CD4-positive, CD25-positive, alpha-beta regulatory T cell (primary cell): ENCODE data around the gene CYB5D1. TPM values are rescaled to one million over a fixed set of nuclear protein-coding genes. Genes with fewer than 3 reads are reported as not detected.

Experiments
- ATAC-seq, 2 donors: fragments of 150-1000 bp; cut with Tn5 transposase; one replicate each; pipeline ENCODE4 v1.10.0; 2021; ENCODE audit warnings: low read depth in 2 of 2, moderate number of reproducible peaks in 2 of 2, moderate library complexity in 1 of 2
- DNase-seq, 3 donors: peaks; one replicate each; pipeline versions ENCODE4 v3.0.0 to v3.0.0-alpha.2; 2012 to 2022; ENCODE audit warnings: mixed read lengths in 1 of 3
- H3K27ac ChIP-seq: one replicate; pipeline ENCODE4 v1.7.0; 2013; ENCODE audit warnings: mild to moderate bottlenecking, low read length; ENCODE audit not compliant: insufficient read depth, poor library complexity, severe bottlenecking
- H3K27me3 ChIP-seq: one replicate; pipeline ENCODE4 v1.7.0; 2013; ENCODE audit warnings: low read length; ENCODE audit not compliant: control insufficient read depth, insufficient read depth
- H3K36me3 ChIP-seq: one replicate; pipeline ENCODE4 v1.7.0; 2013; ENCODE audit warnings: mild to moderate bottlenecking, low read length, moderate library complexity; ENCODE audit not compliant: control insufficient read depth, insufficient read depth
- H3K4me1 ChIP-seq: 2 replicates; pipeline ENCODE4 v1.7.0; 2013; ENCODE audit warnings: mild to moderate bottlenecking, low read length; ENCODE audit not compliant: insufficient read depth, control insufficient read depth, poor library complexity, severe bottlenecking
- H3K4me3 ChIP-seq: one replicate; pipeline ENCODE4 v1.7.0; 2013; ENCODE audit warnings: low read depth, mild to moderate bottlenecking, low read length, moderate library complexity
- H3K9me3 ChIP-seq, 2 experiments: 1 replicate in 1 of 2; 2 replicates in 1 of 2; pipeline ENCODE4 v1.7.0; 2013; ENCODE audit warnings: low read length in 2 of 2, mild to moderate bottlenecking in 1 of 2, moderate library complexity in 1 of 2; ENCODE audit not compliant: control insufficient read depth in 2 of 2
- H3K27ac Mint-ChIP-seq, 3 donors: one replicate each; pipeline ENCODE4 v1.8.0; 2020 to 2022; ENCODE audit warnings: mild to moderate bottlenecking in 3 of 3, mixed read lengths in 3 of 3, moderate library complexity in 2 of 3
- H3K27me3 Mint-ChIP-seq: one replicate; pipeline ENCODE4 v1.8.0; 2022; ENCODE audit warnings: mild to moderate bottlenecking, mixed read lengths
- H3K36me3 Mint-ChIP-seq: one replicate; pipeline ENCODE4 v1.8.0; 2020; ENCODE audit warnings: mixed read lengths
- H3K4me1 Mint-ChIP-seq, 4 donors: one replicate each; pipeline ENCODE4 v1.8.0; 2020 to 2022; ENCODE audit warnings: mixed read lengths in 4 of 4, mild to moderate bottlenecking in 1 of 4
- H3K4me3 Mint-ChIP-seq, 4 donors: one replicate each; pipeline ENCODE4 v1.8.0; 2020 to 2022; ENCODE audit warnings: mild to moderate bottlenecking in 4 of 4, mixed read lengths in 4 of 4, moderate library complexity in 3 of 4
- H3K9me3 Mint-ChIP-seq, 7 donors: one replicate each; pipeline ENCODE4 v1.8.0; 2020 to 2022; ENCODE audit warnings: mixed read lengths in 7 of 7, mild to moderate bottlenecking in 3 of 7, moderate library complexity in 2 of 7
- polyA plus RNA-seq, 4 donors: library from polyadenylated mRNA; unstranded; fragments of 300-500 nt; fragmentation: Illumina TruSeq; gene quantifications; one replicate each; pipeline ENCODE4 v1.2.3, GENCODE V29; 2021
- total RNA-seq: library from RNA; stranded (reverse); gene quantifications from one replicate; pipeline ENCODE4 v1.2.3, GENCODE V29; 2022

The CYB5D1 gene
- total and polyA plus RNA-seq, 5 donors from 2014 or later, result 3.1 to 11.8 (median 5.3) TPM

DNA sequence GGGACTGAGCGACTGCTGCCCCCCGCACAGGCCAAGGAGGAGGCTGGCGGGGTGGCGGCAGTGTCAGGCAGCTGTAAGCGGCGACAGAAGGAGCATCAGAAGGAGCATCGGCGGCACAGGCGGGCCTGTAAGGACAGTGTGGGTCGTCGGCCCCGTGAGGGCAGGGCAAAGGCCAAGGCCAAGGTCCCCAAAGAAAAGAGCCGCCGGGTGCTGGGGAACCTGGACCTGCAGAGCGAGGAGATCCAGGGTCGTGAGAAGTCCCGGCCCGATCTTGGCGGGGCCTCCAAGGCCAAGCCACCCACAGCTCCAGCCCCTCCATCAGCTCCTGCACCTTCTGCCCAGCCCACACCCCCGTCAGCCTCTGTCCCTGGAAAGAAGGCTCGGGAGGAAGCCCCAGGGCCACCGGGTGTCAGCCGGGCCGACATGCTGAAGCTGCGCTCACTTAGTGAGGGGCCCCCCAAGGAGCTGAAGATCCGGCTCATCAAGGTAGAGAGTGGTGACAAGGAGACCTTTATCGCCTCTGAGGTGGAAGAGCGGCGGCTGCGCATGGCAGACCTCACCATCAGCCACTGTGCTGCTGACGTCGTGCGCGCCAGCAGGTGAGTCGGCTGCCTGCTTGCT, 8.6 kb upstream of the CYB5D1 start:
- no peaks in the 10 kb centered on the region for H3K9me3 ChIP-seq
- Mint-ChIP-seq H3K4me3 (peak overlapping the region in 1 of 4 donors; percentile 21), H3K9me3 (no peaks in the 10 kb centered on the region), H3K36me3 (no peaks in the 10 kb centered on the region), H3K27me3 (peaks cover 1% of the 10 kb centered on the region), H3K4me1 (peaks cover 0 to 35% (median 9%) of the 10 kb centered on the region in 4 donors), H3K27ac (no peak overlapping the region)
- no peak overlapping the region for H3K27ac ChIP-seq
- no peaks in the 10 kb centered on the region for H3K27me3 ChIP-seq
- peaks cover 32% of the 10 kb centered on the region for H3K4me1 ChIP-seq
- no peak overlapping the region for H3K4me3 ChIP-seq
- no peak for DNase-seq
- H3K36me3 ChIP-seq, result peaks cover 22% of the 10 kb centered on the region
- no peak for ATAC-seq

DNA sequence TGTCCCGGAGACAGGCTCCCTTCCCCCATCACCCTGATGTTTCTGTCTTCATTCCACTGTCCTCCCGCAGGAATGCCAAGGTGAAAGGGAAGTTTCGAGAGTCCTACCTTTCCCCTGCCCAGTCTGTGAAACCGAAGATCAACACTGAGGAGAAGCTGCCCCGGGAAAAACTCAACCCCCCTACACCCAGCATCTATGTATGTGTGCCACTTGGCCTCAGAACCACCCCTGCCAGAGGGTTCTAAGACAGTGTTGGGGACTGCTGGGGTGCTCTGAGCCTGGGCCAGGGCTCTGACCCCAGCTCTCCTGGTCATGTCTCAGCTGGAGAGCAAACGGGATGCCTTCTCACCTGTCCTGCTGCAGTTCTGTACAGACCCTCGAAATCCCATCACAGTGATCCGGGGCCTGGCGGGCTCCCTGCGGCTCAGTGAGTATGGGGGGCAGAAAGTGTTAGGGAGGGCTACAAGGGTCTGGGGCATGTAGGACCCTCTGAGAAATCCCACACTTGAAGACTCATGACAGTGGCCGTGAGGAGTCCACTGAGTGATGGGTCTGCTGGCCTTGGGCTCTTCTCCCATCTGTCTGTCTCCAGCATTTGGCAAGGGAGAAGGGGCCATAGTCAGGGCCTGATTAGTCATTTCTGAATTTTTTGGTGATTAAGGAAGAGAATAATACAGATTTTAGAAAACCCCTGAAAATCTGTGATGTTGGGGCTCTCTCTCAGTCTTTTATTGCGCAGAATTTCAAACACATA, 7.9 kb upstream of the CYB5D1 start:
- Histone ChIP-seq H3K9me3 (no peaks in the 10 kb centered on the region), H3K27me3 (no peaks in the 10 kb centered on the region), H3K27ac (peak overlapping the region; percentile 78), H3K4me3 (no peak overlapping the region), H3K4me1 (peaks cover 25% of the 10 kb centered on the region), H3K36me3 (peaks cover 22% of the 10 kb centered on the region)
- H3K4me1 Mint-ChIP-seq, result peaks cover 0 to 32% (median 9%) of the 10 kb centered on the region in 4 donors
- H3K4me3 Mint-ChIP-seq, result peak overlapping the region in 1 of 4 donors; percentile 21
- H3K27me3 Mint-ChIP-seq, result no peaks in the 10 kb centered on the region
- ATAC-seq (no peak), DNase-seq (no peak)
- no peaks in the 10 kb centered on the region for H3K9me3 Mint-ChIP-seq
- no peak overlapping the region for H3K27ac Mint-ChIP-seq
- H3K36me3 Mint-ChIP-seq, result no peaks in the 10 kb centered on the region

DNA sequence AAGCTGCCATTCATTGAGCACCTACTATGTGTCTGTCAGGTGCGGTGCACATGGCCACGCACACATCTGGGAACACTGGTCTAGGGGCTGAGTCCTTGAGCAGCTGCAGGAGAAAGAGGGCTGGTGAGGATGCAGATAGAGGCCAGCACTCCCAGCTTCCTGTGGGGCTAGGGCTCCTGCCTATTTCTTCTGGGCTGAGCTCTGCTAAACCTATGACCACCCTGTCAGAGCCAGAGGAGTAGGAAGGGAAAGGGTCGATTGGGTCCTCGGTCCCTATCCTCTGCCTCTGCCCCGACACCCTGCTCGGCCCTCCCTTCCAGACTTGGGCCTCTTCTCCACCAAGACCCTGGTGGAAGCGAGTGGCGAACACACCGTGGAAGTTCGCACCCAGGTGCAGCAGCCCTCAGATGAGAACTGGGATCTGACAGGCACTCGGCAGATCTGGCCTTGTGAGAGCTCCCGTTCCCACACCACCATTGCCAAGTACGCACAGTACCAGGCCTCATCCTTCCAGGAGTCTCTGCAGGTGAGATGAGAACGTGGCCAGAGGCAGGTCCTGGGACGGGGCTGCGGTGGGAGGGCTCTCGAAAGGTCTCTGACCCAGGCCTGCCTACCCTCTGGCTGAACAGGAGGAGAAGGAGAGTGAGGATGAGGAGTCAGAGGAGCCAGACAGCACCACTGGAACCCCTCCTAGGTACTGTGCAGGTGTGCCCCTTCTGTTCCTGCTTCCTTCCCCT, 6.9 kb upstream of the CYB5D1 start:
- peaks cover 21% of the 10 kb centered on the region for H3K4me1 ChIP-seq
- H3K36me3 ChIP-seq, result peaks cover 22% of the 10 kb centered on the region
- Mint-ChIP-seq H3K4me1 (peaks cover 0 to 27% (median 10%) of the 10 kb centered on the region in 4 donors), H3K36me3 (no peaks in the 10 kb centered on the region), H3K9me3 (no peaks in the 10 kb centered on the region), H3K27ac (peak overlapping the region; percentile 74 to 90 (median 79)), H3K4me3 (peak overlapping the region; percentile 61 to 85 (median 78)), H3K27me3 (no peaks in the 10 kb centered on the region)
- no peak for DNase-seq
- ATAC-seq, result no peak
- no peak overlapping the region for H3K4me3 ChIP-seq
- no peaks in the 10 kb centered on the region for H3K27me3 ChIP-seq
- no peaks in the 10 kb centered on the region for H3K9me3 ChIP-seq
- H3K27ac ChIP-seq, result peak overlapping the region; percentile 78

DNA sequence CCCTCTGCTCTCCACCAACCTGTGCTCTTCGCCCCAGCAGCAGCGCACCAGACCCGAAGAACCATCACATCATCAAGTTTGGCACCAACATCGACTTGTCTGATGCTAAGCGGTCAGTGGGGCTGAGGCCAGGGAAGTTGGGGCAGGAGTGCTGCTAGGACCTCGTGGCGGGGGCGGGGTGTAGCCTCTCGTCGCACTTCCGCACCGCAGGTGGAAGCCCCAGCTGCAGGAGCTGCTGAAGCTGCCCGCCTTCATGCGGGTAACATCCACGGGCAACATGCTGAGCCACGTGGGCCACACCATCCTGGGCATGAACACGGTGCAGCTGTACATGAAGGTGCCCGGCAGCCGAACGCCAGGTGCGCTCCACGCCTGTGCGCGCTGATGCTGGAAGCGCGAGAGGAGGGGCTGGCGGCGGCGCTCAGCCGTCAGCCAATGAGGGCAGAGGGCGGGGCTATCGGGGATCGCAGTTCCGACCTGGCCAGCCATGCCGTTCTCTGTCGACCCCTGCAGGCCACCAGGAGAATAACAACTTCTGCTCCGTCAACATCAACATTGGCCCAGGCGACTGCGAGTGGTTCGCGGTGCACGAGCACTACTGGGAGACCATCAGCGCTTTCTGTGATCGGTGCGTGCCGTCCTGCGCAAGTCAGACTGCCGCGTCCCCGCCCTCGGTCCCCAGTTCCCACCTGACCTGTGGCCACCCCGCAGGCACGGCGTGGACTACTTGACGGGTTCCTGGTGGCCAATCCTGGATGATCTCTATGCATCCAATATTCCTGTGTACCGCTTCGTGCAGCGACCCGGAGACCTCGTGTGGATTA, 6.2 kb upstream of the CYB5D1 start:
- no peaks in the 10 kb centered on the region for H3K9me3 ChIP-seq
- peak overlapping the region; percentile 74 to 90 (median 79) for H3K27ac Mint-ChIP-seq
- ATAC-seq (peak; percentile 92 to 93), DNase-seq (peak; percentile 92 to 96 (median 95))
- peaks cover 0 to 27% (median 10%) of the 10 kb centered on the region in 4 donors for H3K4me1 Mint-ChIP-seq
- H3K27ac ChIP-seq, result peak overlapping the region; percentile 78
- no peaks in the 10 kb centered on the region for H3K9me3 Mint-ChIP-seq
- peaks cover 28% of the 10 kb centered on the region for H3K4me1 ChIP-seq
- no peaks in the 10 kb centered on the region for H3K27me3 ChIP-seq
- no peaks in the 10 kb centered on the region for H3K36me3 Mint-ChIP-seq
- peaks cover 18% of the 10 kb centered on the region for H3K36me3 ChIP-seq
- H3K27me3 Mint-ChIP-seq, result no peaks in the 10 kb centered on the region
- no peak overlapping the region for H3K4me3 ChIP-seq
- peak overlapping the region; percentile 68 to 85 (median 78) for H3K4me3 Mint-ChIP-seq

DNA sequence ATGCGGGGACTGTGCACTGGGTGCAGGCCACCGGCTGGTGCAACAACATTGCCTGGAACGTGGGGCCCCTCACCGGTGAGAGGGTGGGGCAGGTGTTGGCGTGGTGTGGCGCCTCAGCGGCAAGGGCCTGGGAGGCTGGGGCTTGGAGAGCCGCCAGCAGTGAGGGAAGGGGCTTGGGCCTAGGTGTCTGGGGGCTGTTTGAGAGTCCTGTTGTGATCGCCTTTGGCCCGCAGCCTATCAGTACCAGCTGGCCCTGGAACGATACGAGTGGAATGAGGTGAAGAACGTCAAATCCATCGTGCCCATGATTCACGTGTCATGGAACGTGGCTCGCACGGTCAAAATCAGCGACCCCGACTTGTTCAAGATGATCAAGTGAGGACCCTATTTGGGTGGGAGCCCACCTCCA, 5.5 kb upstream of the CYB5D1 start:
- H3K9me3 Mint-ChIP-seq, result no peaks in the 10 kb centered on the region
- H3K4me1 Mint-ChIP-seq, result peaks cover 0 to 27% (median 8%) of the 10 kb centered on the region in 4 donors
- peak overlapping the region in 2 of 4 donors; percentile 78 to 85 for H3K4me3 Mint-ChIP-seq
- H3K27me3 ChIP-seq, result no peaks in the 10 kb centered on the region
- no peaks in the 10 kb centered on the region for H3K36me3 Mint-ChIP-seq
- H3K4me3 ChIP-seq, result no peak overlapping the region
- H3K4me1 ChIP-seq, result peaks cover 33% of the 10 kb centered on the region
- peak in 1 of 3 donors; percentile 28 for DNase-seq
- H3K27me3 Mint-ChIP-seq, result no peaks in the 10 kb centered on the region
- H3K27ac Mint-ChIP-seq, result peak overlapping the region; percentile 74 to 90 (median 79)
- ATAC-seq, result no peak
- peaks cover 16% of the 10 kb centered on the region for H3K36me3 ChIP-seq
- peak overlapping the region; percentile 78 for H3K27ac ChIP-seq
- no peaks in the 10 kb centered on the region for H3K9me3 ChIP-seq

DNA sequence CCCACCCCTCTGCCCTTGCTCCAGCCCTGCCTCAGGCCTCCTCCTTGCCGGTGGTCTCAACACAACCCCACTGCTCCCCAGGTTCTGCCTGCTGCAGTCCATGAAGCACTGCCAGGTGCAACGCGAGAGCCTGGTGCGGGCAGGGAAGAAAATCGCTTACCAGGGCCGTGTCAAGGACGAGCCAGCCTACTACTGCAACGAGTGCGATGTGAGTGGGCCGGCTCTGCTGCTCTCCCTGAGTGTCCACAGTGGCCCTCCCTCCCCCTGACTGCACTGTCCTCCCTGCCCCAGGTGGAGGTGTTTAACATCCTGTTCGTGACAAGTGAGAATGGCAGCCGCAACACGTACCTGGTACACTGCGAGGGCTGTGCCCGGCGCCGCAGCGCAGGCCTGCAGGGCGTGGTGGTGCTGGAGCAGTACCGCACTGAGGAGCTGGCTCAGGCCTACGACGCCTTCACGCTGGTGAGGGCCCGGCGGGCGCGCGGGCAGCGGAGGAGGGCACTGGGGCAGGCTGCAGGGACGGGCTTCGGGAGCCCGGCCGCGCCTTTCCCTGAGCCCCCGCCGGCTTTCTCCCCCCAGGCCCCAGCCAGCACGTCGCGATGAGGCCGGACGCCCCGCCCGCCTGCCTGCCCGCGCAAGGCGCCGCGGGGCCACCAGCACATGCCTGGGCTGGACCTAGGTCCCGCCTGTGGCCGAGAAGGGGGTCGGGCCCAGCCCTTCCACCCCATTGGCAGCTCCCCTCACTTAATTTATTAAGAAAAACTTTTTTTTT, 4.7 kb upstream of the CYB5D1 start:
- H3K27me3 ChIP-seq, result no peaks in the 10 kb centered on the region
- peaks cover 0 to 27% (median 8%) of the 10 kb centered on the region in 4 donors for H3K4me1 Mint-ChIP-seq
- peak overlapping the region in 2 of 4 donors; percentile 24 to 85 for H3K4me3 Mint-ChIP-seq
- H3K27me3 Mint-ChIP-seq, result no peaks in the 10 kb centered on the region
- peaks cover 38% of the 10 kb centered on the region for H3K4me1 ChIP-seq
- no peaks in the 10 kb centered on the region for H3K36me3 Mint-ChIP-seq
- H3K9me3 ChIP-seq, result no peaks in the 10 kb centered on the region
- no peak overlapping the region for H3K27ac Mint-ChIP-seq
- H3K36me3 ChIP-seq, result peaks cover 16% of the 10 kb centered on the region
- ATAC-seq (no peak), DNase-seq (no peak)
- H3K9me3 Mint-ChIP-seq, result no peaks in the 10 kb centered on the region
- no peak overlapping the region for H3K4me3 ChIP-seq
- H3K27ac ChIP-seq, result no peak overlapping the region
